ENCODE data around the gene SLC35F3.

The SLC35F3 gene

DNA sequence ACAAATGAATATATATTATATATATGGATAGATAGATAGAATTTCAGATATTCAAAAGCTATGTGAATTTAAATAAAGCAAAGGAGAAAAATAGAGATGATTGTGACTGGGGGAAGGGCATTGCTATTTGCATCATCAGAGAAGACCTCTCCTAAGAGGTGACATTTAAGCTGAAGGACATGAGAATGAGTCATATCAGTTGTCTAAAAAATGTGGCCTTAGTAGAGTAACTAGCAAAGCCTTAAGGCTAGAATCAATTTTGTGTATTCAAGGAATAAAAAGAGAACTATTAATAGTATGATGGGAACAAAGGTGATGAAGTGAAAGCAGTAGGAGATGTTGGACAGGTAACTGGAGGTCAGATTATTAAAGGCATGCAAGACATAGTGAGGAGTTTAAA is 34.8 kb upstream of the SLC35F3 start:
- Histone ChIP-seq H3K23ac (ENCODE audit: low read depth, low read length, poor library complexity) (no peak overlapping the region), H3K14ac (ENCODE audit: low read length) (no peak overlapping the region), H2BK15ac (ENCODE audit: low read length) (no peak overlapping the region), H3K18ac (ENCODE audit: low read length) (no peak overlapping the region), H3K4me3 (ENCODE audit: low read length in 2 of 2) (no peak overlapping the region), H2AK5ac (ENCODE audit: low read depth, low read length) (no peak overlapping the region), H3K4me2 (ENCODE audit: insufficient read depth, low read length, poor library complexity, severe bottlenecking) (no peak overlapping the region), H3K27me3 (ENCODE audit: control insufficient read depth in 3 of 3, insufficient read depth in 3 of 3, low read depth in 1 of 3, low read length in 3 of 3) (no peaks in the 10 kb centered on the region), H2BK120ac (ENCODE audit: low read depth, low read length) (no peak overlapping the region), H3K4ac (ENCODE audit: low read length) (no peak overlapping the region), H3K27ac (replicated peaks; ENCODE audit: low read length) (no peak overlapping the region), H2BK5ac (ENCODE audit: low read length) (no peak overlapping the region), H3K9me3 (replicated peaks in 1 of 2; ENCODE audit: control insufficient read depth in 2 of 2, insufficient read depth in 1 of 2, low read depth in 1 of 2, low read length in 2 of 2) (peaks cover 0 to 5% of the 10 kb centered on the region in 2 donors), H3K4me1 (ENCODE audit: control insufficient read depth in 2 of 2, insufficient read depth in 1 of 2, low read depth in 1 of 2, low read length in 2 of 2) (no peaks in the 10 kb centered on the region), H4K8ac (ENCODE audit: low read depth, low read length) (no peak overlapping the region), H4K91ac (ENCODE audit: low read depth, low read length, poor library complexity) (no peak overlapping the region), H3K36me3 (replicated peaks in 1 of 2; ENCODE audit: control insufficient read depth in 2 of 2, insufficient read depth in 2 of 2, low read length in 2 of 2) (no peaks in the 10 kb centered on the region), H2AFZ (ENCODE audit: low read length) (no peak overlapping the region), H3K79me1 (ENCODE audit: low read depth, low read length) (peaks cover 2% of the 10 kb centered on the region), H3K9ac (ENCODE audit: low read depth, low read length, poor library complexity) (no peak overlapping the region), H2BK12ac (ENCODE audit: low read length) (no peak overlapping the region)
- no peak for DNase-seq (ENCODE audit: low spot score)

GRCh38 chr1:233873666-233874065 is 30.8 kb upstream of the SLC35F3 start:
- no peak overlapping the region for H3K4me2 ChIP-seq (ENCODE audit: insufficient read depth, low read length, poor library complexity, severe bottlenecking)
- no peak overlapping the region for H2BK15ac ChIP-seq (ENCODE audit: low read length)
- no peak overlapping the region for H2AK5ac ChIP-seq (ENCODE audit: low read depth, low read length)
- H2BK120ac ChIP-seq (ENCODE audit: low read depth, low read length): no peak overlapping the region
- H4K8ac ChIP-seq (ENCODE audit: low read depth, low read length): no peak overlapping the region
- H3K79me1 ChIP-seq (ENCODE audit: low read depth, low read length): peaks cover 2% of the 10 kb centered on the region
- no peak overlapping the region for H4K91ac ChIP-seq (ENCODE audit: low read depth, low read length, poor library complexity)
- no peak overlapping the region for H3K18ac ChIP-seq (ENCODE audit: low read length)
- no peak overlapping the region for H3K14ac ChIP-seq (ENCODE audit: low read length)
- no peaks in the 10 kb centered on the region for H3K27me3 ChIP-seq (ENCODE audit: control insufficient read depth in 3 of 3, insufficient read depth in 3 of 3, low read depth in 1 of 3, low read length in 3 of 3)
- no peak overlapping the region for H3K23ac ChIP-seq (ENCODE audit: low read depth, low read length, poor library complexity)
- H2BK12ac ChIP-seq (ENCODE audit: low read length): no peak overlapping the region
- no peak overlapping the region for H3K4me3 ChIP-seq (ENCODE audit: low read length in 2 of 2)
- DNase-seq (ENCODE audit: low spot score): no peak
- H2BK5ac ChIP-seq (ENCODE audit: low read length): no peak overlapping the region
- no peak overlapping the region for H3K9ac ChIP-seq (ENCODE audit: low read depth, low read length, poor library complexity)
- no peak overlapping the region for H2AFZ ChIP-seq (ENCODE audit: low read length)
- no peaks in the 10 kb centered on the region for H3K36me3 ChIP-seq (replicated peaks in 1 of 2; ENCODE audit: control insufficient read depth in 2 of 2, insufficient read depth in 2 of 2, low read length in 2 of 2)
- no peak overlapping the region for H3K4ac ChIP-seq (ENCODE audit: low read length)
- H3K27ac ChIP-seq (replicated peaks; ENCODE audit: low read length): no peak overlapping the region
- no CpG with 5 or more reads among the region's 4 CpGs for WGBS, 2 donors (ENCODE audit: extremely low coverage in 2 of 2, insufficient read length in 2 of 2, insufficient replicate concordance in 1 of 2)
- H3K9me3 ChIP-seq (replicated peaks in 1 of 2; ENCODE audit: control insufficient read depth in 2 of 2, insufficient read depth in 1 of 2, low read depth in 1 of 2, low read length in 2 of 2): no peaks in the 10 kb centered on the region
- no peaks in the 10 kb centered on the region for H3K4me1 ChIP-seq (ENCODE audit: control insufficient read depth in 2 of 2, insufficient read depth in 1 of 2, low read depth in 1 of 2, low read length in 2 of 2)

GRCh38 chr1:233879841-233880240 is 24.6 kb upstream of the SLC35F3 start:
- Histone ChIP-seq H4K91ac (ENCODE audit: low read depth, low read length, poor library complexity) (no peak overlapping the region), H3K18ac (ENCODE audit: low read length) (no peak overlapping the region), H3K27ac (replicated peaks; ENCODE audit: low read length) (no peak overlapping the region), H3K4me2 (ENCODE audit: insufficient read depth, low read length, poor library complexity, severe bottlenecking) (no peak overlapping the region), H2BK5ac (ENCODE audit: low read length) (no peak overlapping the region), H3K9me3 (replicated peaks in 1 of 2; ENCODE audit: control insufficient read depth in 2 of 2, insufficient read depth in 1 of 2, low read depth in 1 of 2, low read length in 2 of 2) (no peaks in the 10 kb centered on the region), H2AK5ac (ENCODE audit: low read depth, low read length) (no peak overlapping the region), H3K9ac (ENCODE audit: low read depth, low read length, poor library complexity) (no peak overlapping the region), H3K14ac (ENCODE audit: low read length) (no peak overlapping the region), H3K4me3 (ENCODE audit: low read length in 2 of 2) (no peak overlapping the region), H3K23ac (ENCODE audit: low read depth, low read length, poor library complexity) (no peak overlapping the region), H4K8ac (ENCODE audit: low read depth, low read length) (no peak overlapping the region), H2BK15ac (ENCODE audit: low read length) (no peak overlapping the region), H3K36me3 (replicated peaks in 1 of 2; ENCODE audit: control insufficient read depth in 2 of 2, insufficient read depth in 2 of 2, low read length in 2 of 2) (no peaks in the 10 kb centered on the region), H3K4me1 (ENCODE audit: control insufficient read depth in 2 of 2, insufficient read depth in 1 of 2, low read depth in 1 of 2, low read length in 2 of 2) (no peaks in the 10 kb centered on the region), H3K79me1 (ENCODE audit: low read depth, low read length) (no peaks in the 10 kb centered on the region), H2BK12ac (ENCODE audit: low read length) (no peak overlapping the region), H2AFZ (ENCODE audit: low read length) (no peak overlapping the region), H3K4ac (ENCODE audit: low read length) (no peak overlapping the region), H3K27me3 (ENCODE audit: control insufficient read depth in 3 of 3, insufficient read depth in 3 of 3, low read depth in 1 of 3, low read length in 3 of 3) (no peaks in the 10 kb centered on the region), H2BK120ac (ENCODE audit: low read depth, low read length) (no peak overlapping the region)
- no peak for DNase-seq (ENCODE audit: low spot score)
- WGBS, 2 donors (ENCODE audit: extremely low coverage in 2 of 2, insufficient read length in 2 of 2, insufficient replicate concordance in 1 of 2): no CpG with 5 or more reads among the region's 3 CpGs

DNA sequence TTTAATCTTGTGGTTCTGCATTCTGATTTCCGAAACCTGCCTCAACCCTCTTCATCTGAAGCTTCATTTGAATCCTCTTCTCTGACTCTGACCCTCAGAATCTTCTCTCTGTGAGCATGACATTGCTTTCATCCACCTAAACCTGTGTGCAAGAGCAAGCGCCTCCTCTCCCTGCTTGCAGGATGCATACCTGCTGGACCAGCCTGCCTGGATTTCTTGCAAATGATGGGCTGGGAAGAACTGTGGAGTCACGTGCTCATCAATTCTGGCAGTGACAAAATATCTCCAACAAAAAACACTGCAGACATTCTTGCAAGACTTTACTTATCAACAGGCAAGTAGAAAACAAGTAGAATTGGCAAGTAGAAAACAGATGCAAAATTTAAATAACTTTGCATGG is 20.8 kb upstream of the SLC35F3 start:
- Histone ChIP-seq H3K4ac (ENCODE audit: low read length) (no peak overlapping the region), H3K18ac (ENCODE audit: low read length) (no peak overlapping the region), H2BK15ac (ENCODE audit: low read length) (no peak overlapping the region), H4K8ac (ENCODE audit: low read depth, low read length) (no peak overlapping the region), H2AFZ (ENCODE audit: low read length) (no peak overlapping the region), H2AK5ac (ENCODE audit: low read depth, low read length) (no peak overlapping the region), H3K4me2 (ENCODE audit: insufficient read depth, low read length, poor library complexity, severe bottlenecking) (no peak overlapping the region), H3K36me3 (replicated peaks in 1 of 2; ENCODE audit: control insufficient read depth in 2 of 2, insufficient read depth in 2 of 2, low read length in 2 of 2) (no peaks in the 10 kb centered on the region), H2BK12ac (ENCODE audit: low read length) (no peak overlapping the region), H3K14ac (ENCODE audit: low read length) (no peak overlapping the region), H3K9me3 (replicated peaks in 1 of 2; ENCODE audit: control insufficient read depth in 2 of 2, insufficient read depth in 1 of 2, low read depth in 1 of 2, low read length in 2 of 2) (no peaks in the 10 kb centered on the region), H3K4me3 (ENCODE audit: low read length in 2 of 2) (no peak overlapping the region), H3K27me3 (ENCODE audit: control insufficient read depth in 3 of 3, insufficient read depth in 3 of 3, low read depth in 1 of 3, low read length in 3 of 3) (no peaks in the 10 kb centered on the region), H4K91ac (ENCODE audit: low read depth, low read length, poor library complexity) (no peak overlapping the region), H2BK5ac (ENCODE audit: low read length) (no peak overlapping the region), H3K79me1 (ENCODE audit: low read depth, low read length) (no peaks in the 10 kb centered on the region), H3K23ac (ENCODE audit: low read depth, low read length, poor library complexity) (no peak overlapping the region), H3K4me1 (ENCODE audit: control insufficient read depth in 2 of 2, insufficient read depth in 1 of 2, low read depth in 1 of 2, low read length in 2 of 2) (no peaks in the 10 kb centered on the region), H2BK120ac (ENCODE audit: low read depth, low read length) (no peak overlapping the region), H3K9ac (ENCODE audit: low read depth, low read length, poor library complexity) (no peak overlapping the region), H3K27ac (replicated peaks; ENCODE audit: low read length) (no peak overlapping the region)
- no peak for DNase-seq (ENCODE audit: low spot score)
- no CpG with 5 or more reads among the region's 3 CpGs for WGBS, 2 donors (ENCODE audit: extremely low coverage in 2 of 2, insufficient read length in 2 of 2, insufficient replicate concordance in 1 of 2)

Data from neuronal stem cell (in vitro differentiated cells).